ENCODE data around the gene IL4. TPM values are rescaled to one million over a fixed set of nuclear protein-coding genes. Genes with fewer than 3 reads are reported as not detected.

IL4 gene
- total RNA-seq, 6 experiments from 2014 or later, result not detected

DNA sequence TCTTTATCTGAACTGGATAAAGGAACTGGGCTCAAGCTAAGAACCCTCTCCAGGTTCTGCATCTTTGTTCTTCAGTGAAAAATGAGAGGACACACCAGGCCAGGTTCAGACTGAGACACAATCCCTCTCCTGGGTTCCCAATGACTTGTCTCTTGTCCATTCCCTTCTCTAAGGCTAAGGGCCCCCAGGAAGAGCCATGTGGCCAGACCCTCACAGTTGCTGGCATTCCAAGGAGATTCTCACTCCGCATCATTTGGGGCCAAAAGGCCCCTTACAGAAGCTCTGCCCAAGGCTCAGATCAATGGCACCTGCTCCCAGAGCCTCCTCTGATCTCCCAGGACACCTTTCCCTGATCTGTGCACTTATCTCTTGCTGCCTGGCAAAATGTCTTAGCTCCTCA is 4.9 kb downstream of the IL4 start:
- Mint-ChIP-seq H3K4me3 (no peak overlapping the region), H3K36me3 (ENCODE audit: low read depth) (no peaks in the 10 kb centered on the region), H3K4me1 (ENCODE audit: low read depth) (peaks cover 53% of the 10 kb centered on the region), H3K27me3 (ENCODE audit: insufficient read depth) (peaks cover 2% of the 10 kb centered on the region), H3K9me3 (no peaks in the 10 kb centered on the region), H3K27ac (no peak overlapping the region)
- DNase-seq, result no peak
- TF ChIP-seq, protein P1, sequence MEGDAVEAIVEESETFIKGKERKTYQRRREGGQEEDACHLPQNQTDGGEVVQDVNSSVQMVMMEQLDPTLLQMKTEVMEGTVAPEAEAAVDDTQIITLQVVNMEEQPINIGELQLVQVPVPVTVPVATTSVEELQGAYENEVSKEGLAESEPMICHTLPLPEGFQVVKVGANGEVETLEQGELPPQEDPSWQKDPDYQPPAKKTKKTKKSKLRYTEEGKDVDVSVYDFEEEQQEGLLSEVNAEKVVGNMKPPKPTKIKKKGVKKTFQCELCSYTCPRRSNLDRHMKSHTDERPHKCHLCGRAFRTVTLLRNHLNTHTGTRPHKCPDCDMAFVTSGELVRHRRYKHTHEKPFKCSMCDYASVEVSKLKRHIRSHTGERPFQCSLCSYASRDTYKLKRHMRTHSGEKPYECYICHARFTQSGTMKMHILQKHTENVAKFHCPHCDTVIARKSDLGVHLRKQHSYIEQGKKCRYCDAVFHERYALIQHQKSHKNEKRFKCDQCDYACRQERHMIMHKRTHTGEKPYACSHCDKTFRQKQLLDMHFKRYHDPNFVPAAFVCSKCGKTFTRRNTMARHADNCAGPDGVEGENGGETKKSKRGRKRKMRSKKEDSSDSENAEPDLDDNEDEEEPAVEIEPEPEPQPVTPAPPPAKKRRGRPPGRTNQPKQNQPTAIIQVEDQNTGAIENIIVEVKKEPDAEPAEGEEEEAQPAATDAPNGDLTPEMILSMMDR (IDR thresholded peaks at IDR 0.05), result no peak

DNA sequence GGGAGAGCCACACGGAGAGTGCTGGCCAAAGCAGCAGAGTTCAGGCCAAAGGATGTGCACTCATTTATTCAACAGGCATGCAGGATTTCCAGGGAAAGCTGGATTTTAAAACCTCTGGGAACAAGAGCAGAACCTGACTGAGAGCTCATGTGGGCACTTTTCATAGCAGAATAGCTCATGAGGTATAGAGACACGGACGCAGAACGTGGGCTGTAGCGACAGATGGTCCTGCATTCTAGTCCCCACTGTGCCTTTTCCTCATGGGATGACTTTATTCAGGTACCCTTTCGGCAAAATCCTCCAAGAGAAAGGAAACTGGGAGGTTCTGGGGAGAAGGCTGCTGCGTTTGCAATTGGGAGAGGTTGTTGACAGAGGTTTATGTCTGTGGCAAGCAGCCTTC is 5.4 kb downstream of the IL4 start:
- TF ChIP-seq, protein P1 (IDR thresholded peaks at IDR 0.05), result no peak
- no peak overlapping the region for H3K4me3 Mint-ChIP-seq
- H3K9me3 Mint-ChIP-seq, result no peaks in the 10 kb centered on the region
- H3K36me3 Mint-ChIP-seq (ENCODE audit: low read depth), result no peaks in the 10 kb centered on the region
- H3K27me3 Mint-ChIP-seq (ENCODE audit: insufficient read depth), result peaks cover 2% of the 10 kb centered on the region
- no peak for DNase-seq
- peaks cover 49% of the 10 kb centered on the region for H3K4me1 Mint-ChIP-seq (ENCODE audit: low read depth)
- H3K27ac Mint-ChIP-seq, result no peak overlapping the region

DNA sequence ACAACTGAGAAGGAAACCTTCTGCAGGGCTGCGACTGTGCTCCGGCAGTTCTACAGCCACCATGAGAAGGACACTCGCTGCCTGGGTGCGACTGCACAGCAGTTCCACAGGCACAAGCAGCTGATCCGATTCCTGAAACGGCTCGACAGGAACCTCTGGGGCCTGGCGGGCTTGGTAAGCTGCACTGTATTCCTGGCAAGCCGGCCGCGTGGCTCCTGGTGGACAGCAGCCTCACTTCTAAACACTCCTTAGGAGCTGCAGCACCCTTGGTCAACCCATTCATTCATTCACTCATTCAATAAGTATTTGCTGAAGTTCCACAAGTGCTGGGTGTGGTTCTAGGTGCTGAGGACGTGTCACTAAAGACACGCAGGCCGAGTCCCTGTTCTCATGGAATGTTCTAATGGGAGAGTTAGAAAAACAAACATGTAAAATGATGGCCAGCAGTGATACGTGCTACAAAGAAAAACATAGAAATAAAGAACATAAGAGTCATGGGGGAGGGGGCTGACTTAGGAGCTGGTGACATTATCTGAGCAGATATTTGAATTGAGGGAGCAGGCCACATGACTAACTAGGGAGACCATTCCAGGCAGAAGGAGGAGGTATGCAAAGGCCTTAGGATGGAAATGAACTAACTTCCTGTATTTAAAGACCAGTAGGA is 6.1 kb downstream of the IL4 start:
- Mint-ChIP-seq H3K4me3 (no peak overlapping the region), H3K36me3 (ENCODE audit: low read depth) (no peaks in the 10 kb centered on the region), H3K4me1 (ENCODE audit: low read depth) (peaks cover 42% of the 10 kb centered on the region), H3K27me3 (ENCODE audit: insufficient read depth) (no peaks in the 10 kb centered on the region; the same call in 1 of the 2 replicates), H3K9me3 (no peaks in the 10 kb centered on the region), H3K27ac (no peak overlapping the region)
- TF ChIP-seq, protein P1 (IDR thresholded peaks at IDR 0.05), result no peak
- DNase-seq, result no peak

DNA sequence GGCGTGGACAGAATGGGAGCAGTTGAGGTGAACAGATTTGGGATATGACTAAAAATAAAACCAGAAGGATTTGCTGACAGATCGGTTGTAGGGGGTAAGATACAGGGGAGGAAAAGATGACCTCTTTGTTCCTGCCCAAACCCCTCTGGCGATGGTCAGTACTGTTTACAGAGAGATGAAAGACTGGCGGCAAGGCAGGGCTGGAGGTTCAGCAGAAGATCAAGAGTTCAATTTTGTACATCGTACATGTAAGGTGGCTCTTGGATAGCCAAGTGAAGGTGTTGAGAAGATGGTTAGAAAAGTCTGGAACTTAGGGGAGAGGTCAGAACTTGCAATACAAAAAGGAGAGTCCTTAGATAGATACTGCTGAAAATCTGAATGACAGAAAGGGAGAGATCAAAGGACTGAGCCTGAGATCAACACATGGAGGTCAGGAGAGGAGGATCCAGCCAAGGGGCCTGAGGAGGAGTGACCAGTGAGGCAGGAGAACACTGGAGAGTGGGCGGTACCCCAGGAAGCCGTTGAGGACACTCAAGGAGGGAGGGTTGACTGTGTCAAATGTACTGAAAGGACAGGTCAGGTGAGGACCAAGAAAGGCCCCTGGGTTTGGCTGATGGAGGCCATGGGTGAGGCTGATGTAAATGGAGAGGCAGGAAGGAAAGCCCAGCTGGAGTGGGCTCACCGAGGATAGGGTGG is 7.1 kb downstream of the IL4 start:
- Mint-ChIP-seq H3K4me1 (ENCODE audit: low read depth) (peaks cover 31% of the 10 kb centered on the region), H3K9me3 (no peaks in the 10 kb centered on the region)

DNA sequence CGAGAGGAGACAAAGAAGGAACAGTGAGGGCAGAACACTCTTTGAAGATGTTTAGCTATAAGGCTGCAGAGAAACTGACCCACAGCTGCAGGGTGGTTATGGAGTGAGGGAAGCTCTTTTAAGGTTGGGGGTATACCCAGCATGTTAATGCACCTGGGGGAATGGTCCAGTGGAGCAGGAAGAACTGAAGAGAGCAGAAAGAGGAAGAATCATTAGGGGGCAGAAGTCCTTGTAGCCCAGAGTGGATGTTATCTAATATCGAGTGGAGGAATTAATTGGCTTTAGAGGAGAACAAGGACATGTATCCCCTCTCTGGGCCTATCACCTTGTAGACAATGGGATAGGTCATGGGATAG is 7.7 kb downstream of the IL4 start:
- no peaks in the 10 kb centered on the region; the same call in 1 of the 2 replicates for H3K27me3 Mint-ChIP-seq (ENCODE audit: insufficient read depth)
- no peak overlapping the region for H3K4me3 Mint-ChIP-seq
- peaks cover 26% of the 10 kb centered on the region for H3K4me1 Mint-ChIP-seq (ENCODE audit: low read depth)
- no peak overlapping the region for H3K27ac Mint-ChIP-seq
- TF ChIP-seq, protein P1 (IDR thresholded peaks at IDR 0.05), result no peak
- no peaks in the 10 kb centered on the region for H3K36me3 Mint-ChIP-seq (ENCODE audit: low read depth)
- no peak for DNase-seq
- H3K9me3 Mint-ChIP-seq, result no peaks in the 10 kb centered on the region

More for the DNA sequence above, 7.1 kb downstream of the IL4 start:
- H3K4me3 Mint-ChIP-seq, result no peak overlapping the region
- no peak for DNase-seq
- TF ChIP-seq, protein P1 (IDR thresholded peaks at IDR 0.05), result no peak
- no peaks in the 10 kb centered on the region; the same call in 1 of the 2 replicates for H3K27me3 Mint-ChIP-seq (ENCODE audit: insufficient read depth)
- H3K27ac Mint-ChIP-seq, result no peak overlapping the region
- no peaks in the 10 kb centered on the region for H3K36me3 Mint-ChIP-seq (ENCODE audit: low read depth)

All from HFFc6 (cell line).